NCI-H2227 (cell line): Measurements from ENCODE around the gene METTL8.

ENCODE experiments used
- DNase-seq: peaks from one replicate; lab custom pipeline; 2025; ENCODE audit not compliant: unreplicated experiment; lab: John Stamatoyannopoulos, UW

Gene METTL8

DNA sequence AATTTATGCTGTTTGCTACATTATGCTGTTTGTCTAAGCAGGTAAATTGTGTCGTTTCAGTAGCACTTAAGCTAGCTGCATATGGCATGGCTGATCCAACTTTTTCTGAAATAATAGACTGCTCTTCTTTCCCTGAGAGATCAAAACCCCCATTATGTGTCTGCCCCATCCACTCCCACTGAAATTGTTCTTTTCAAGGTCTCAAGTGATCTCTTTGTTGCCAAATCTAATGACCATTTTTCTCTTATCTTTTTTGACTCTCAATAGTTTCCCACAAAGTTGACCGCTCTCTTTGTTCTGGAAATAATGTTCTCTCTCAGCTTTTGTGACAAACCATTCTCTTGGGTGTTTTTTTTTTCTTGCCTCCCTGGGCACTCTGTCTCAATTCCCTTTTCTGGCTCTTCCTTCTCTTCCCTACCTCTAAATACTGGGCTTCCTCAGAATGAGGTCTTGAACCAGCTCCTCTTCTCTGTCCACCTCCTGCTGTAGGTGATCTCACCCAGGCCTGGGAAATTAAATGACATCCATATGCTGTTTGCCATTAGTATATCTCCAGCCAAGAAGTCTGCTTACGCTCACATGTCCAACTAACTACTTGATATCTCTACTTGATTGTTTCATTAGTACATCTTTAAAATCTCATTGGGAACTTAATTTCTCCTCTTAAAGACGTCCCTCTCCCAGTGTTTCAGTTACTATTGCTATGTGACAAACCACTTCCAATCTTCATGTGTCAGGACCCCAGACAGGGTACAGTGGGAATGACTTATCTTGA lies 165.7 kb downstream of the METTL8 start:
- DNase-seq = peak; percentile 22
